SK-N-SH treated with all-trans-retinoic acid at 6 μM for 48 hours (cell line): ENCODE data around the gene EHD1.

Source experiments
- ATAC-seq: fragments of 200-7000 bp; cut with Tn5 transposase; 3 replicates; pipeline ENCODE4 v1.9.1; 2020; ENCODE audit warnings: mild to moderate bottlenecking, moderate library complexity
- ARNTL ChIP-seq: fragments of 450-650 bp; formaldehyde crosslinking; IDR thresholded peaks from 2 replicates; pipeline ENCODE4 v1.5.0; 2020; ENCODE audit warnings: low read depth, mild to moderate bottlenecking, moderate library complexity, borderline replicate concordance
- BACH2 ChIP-seq: fragments of 250-450 bp; sonication (Bioruptor Pico); IDR thresholded peaks from 2 replicates; pipeline ENCODE4 v1.9.0; 2021; ENCODE audit warnings: mild to moderate bottlenecking, borderline replicate concordance
- CREB5 ChIP-seq: fragments of 250-450 bp; sonication (Bioruptor Pico); IDR thresholded peaks from 2 replicates; pipeline ENCODE4 v1.5.1; 2020; ENCODE audit warnings: low read depth, mild to moderate bottlenecking, moderate library complexity
- CSDC2 ChIP-seq: fragments of 250-450 bp; sonication (Bioruptor Pico); IDR thresholded peaks from 2 replicates; pipeline ENCODE4 v1.5.0; 2020; ENCODE audit warnings: mild to moderate bottlenecking, moderate library complexity
- CSRNP3 ChIP-seq: fragments of 250-450 bp; sonication (Bioruptor Pico); IDR thresholded peaks from 2 replicates; pipeline ENCODE4 v1.5.1; 2021; ENCODE audit warnings: mild to moderate bottlenecking, moderate library complexity
- ESRRG ChIP-seq: fragments of 250-450 bp; sonication (Bioruptor Pico); IDR thresholded peaks from 2 replicates; pipeline ENCODE4 v1.6.1; 2021; ENCODE audit warnings: mild to moderate bottlenecking
- ISL1 ChIP-seq: fragments of 250-450 bp; sonication (Bioruptor Pico); IDR thresholded peaks from 2 replicates; pipeline ENCODE4 v2.1.2; 2022; ENCODE audit warnings: mild to moderate bottlenecking, moderate library complexity
- OSR1 ChIP-seq: fragments of 250-450 bp; sonication (Bioruptor Pico); IDR thresholded peaks from 2 replicates; pipeline ENCODE4 v1.8.0; 2022; ENCODE audit warnings: moderate library complexity, mild to moderate bottlenecking, inconsistent platforms
- PATZ1 ChIP-seq: fragments of 250-450 bp; sonication (Bioruptor Pico); IDR thresholded peaks from 2 replicates; pipeline ENCODE4 v1.8.0; 2020; ENCODE audit warnings: mild to moderate bottlenecking, moderate library complexity, borderline replicate concordance
- POU6F1 ChIP-seq: fragments of 250-450 bp; sonication (Bioruptor Pico); IDR thresholded peaks from 2 replicates; pipeline ENCODE4 v1.8.0; 2021; ENCODE audit warnings: low read depth, mild to moderate bottlenecking, moderate library complexity, borderline replicate concordance
- RARB ChIP-seq: fragments of 250-450 bp; sonication (Bioruptor Pico); IDR thresholded peaks from 2 replicates; pipeline ENCODE4 v1.8.0; 2021; ENCODE audit warnings: mild to moderate bottlenecking, moderate library complexity
- SNAI2 ChIP-seq: fragments of 250-450 bp; sonication (Bioruptor Pico); IDR thresholded peaks from 2 replicates; pipeline ENCODE4 v1.5.0; 2020; ENCODE audit warnings: mild to moderate bottlenecking, moderate library complexity
- TCF4 ChIP-seq: fragments of 250-450 bp; sonication (Bioruptor Pico); IDR thresholded peaks from 2 replicates; pipeline ENCODE4 v1.8.0; 2021; ENCODE audit warnings: mild to moderate bottlenecking, moderate library complexity, borderline replicate concordance
- TOX ChIP-seq: fragments of 250-450 bp; sonication (Bioruptor Pico); IDR thresholded peaks from 2 replicates; pipeline ENCODE4 v1.8.0; 2021; ENCODE audit warnings: mild to moderate bottlenecking, moderate library complexity, borderline replicate concordance
- TSHZ2 ChIP-seq: fragments of 250-450 bp; sonication (Bioruptor Pico); IDR thresholded peaks from 2 replicates; pipeline ENCODE4 v1.5.0; 2020; ENCODE audit warnings: mild to moderate bottlenecking, moderate library complexity
- ZFP3 ChIP-seq: fragments of 250-450 bp; sonication (Bioruptor Pico); IDR thresholded peaks from 2 replicates; pipeline ENCODE4 v1.5.0; 2020; ENCODE audit warnings: mild to moderate bottlenecking, moderate library complexity
- ZFP30 ChIP-seq: fragments of 450-650 bp; formaldehyde crosslinking; IDR thresholded peaks from 2 replicates; pipeline ENCODE4 v1.5.0; 2022; ENCODE audit warnings: mild to moderate bottlenecking, moderate library complexity
- ZNF565 ChIP-seq: fragments of 450-650 bp; formaldehyde crosslinking; conservative IDR thresholded peaks from 2 replicates; pipeline ENCODE4 v1.5.0; 2020; ENCODE audit warnings: low read depth, mild to moderate bottlenecking, moderate library complexity
- ZNF70 ChIP-seq: fragments of 450-650 bp; formaldehyde crosslinking; IDR thresholded peaks from 2 replicates; pipeline ENCODE4 v1.5.0; 2020; ENCODE audit warnings: mild to moderate bottlenecking, moderate library complexity
- ZNF8 ChIP-seq: fragments of 450-650 bp; formaldehyde crosslinking; IDR thresholded peaks from 2 replicates; pipeline ENCODE4 v1.5.0; 2020; ENCODE audit warnings: mild to moderate bottlenecking, moderate library complexity

The EHD1 gene

GRCh38 chr11:64831411-64831891 lies 47.0 kb downstream of the EHD1 start:
- no peak for TF ChIP-seq TCF4
- no peak for TF ChIP-seq CSDC2 (CRISPR knock-in tag)
- no peak for TF ChIP-seq SNAI2 (CRISPR knock-in tag)
- no peak for TF ChIP-seq BACH2 (CRISPR knock-in tag)
- TF ChIP-seq ISL1 (CRISPR knock-in tag), result no peak
- TF ChIP-seq ZNF565 (CRISPR knock-in tag), result no peak
- TF ChIP-seq CSRNP3, result no peak
- no peak for TF ChIP-seq ZNF70
- TF ChIP-seq ZFP3 (CRISPR knock-in tag), result no peak
- TF ChIP-seq TSHZ2 (CRISPR knock-in tag), result no peak
- TF ChIP-seq RARB (CRISPR knock-in tag), result no peak
- TF ChIP-seq OSR1 (CRISPR knock-in tag), result no peak
- no peak for TF ChIP-seq ESRRG (CRISPR knock-in tag)
- no peak for TF ChIP-seq ZNF8
- no peak for TF ChIP-seq POU6F1
- no peak for TF ChIP-seq TOX (CRISPR knock-in tag)
- no peak for TF ChIP-seq CREB5 (CRISPR knock-in tag)
- TF ChIP-seq PATZ1, result no peak
- TF ChIP-seq ARNTL (CRISPR knock-in tag), result no peak
- TF ChIP-seq ZFP30 (CRISPR knock-in tag), result no peak
- no peak for ATAC-seq

GRCh38 chr11:64829536-64830251 lies 48.7 kb downstream of the EHD1 start:
- no peak for ATAC-seq
- TF ChIP-seq OSR1 (CRISPR knock-in tag), result no peak
- no peak for TF ChIP-seq SNAI2 (CRISPR knock-in tag)
- TF ChIP-seq RARB (CRISPR knock-in tag), result no peak
- TF ChIP-seq CREB5 (CRISPR knock-in tag), result no peak
- no peak for TF ChIP-seq ZFP30 (CRISPR knock-in tag)
- no peak for TF ChIP-seq ESRRG (CRISPR knock-in tag)
- no peak for TF ChIP-seq ZNF8
- TF ChIP-seq, all 23 proteins: peak for 0
